Stimulated activated CD4-positive, alpha-beta T cell treated with anti-CD3 and anti-CD28 coated beads, Interleukin-4, amount 100 ng/mL, for 48 hours (primary cell): ENCODE data around the gene SLX1A.
"Not testable (repeated sequence)": the region's sequence is repeated elsewhere in the genome, so short reads cannot be mapped to it uniquely, and the experiment has no call there.

Source experiments
- DNase-seq, 2 donors: peaks; one replicate each; pipeline ENCODE4 v3.0.0-alpha.2; 2020; ENCODE audit warnings: low read depth in 2 of 2

The SLX1A gene

GRCh38 chr16:30193615-30194014 lies at the start of gene SLX1A, which contains the start of gene BOLA2B:
SLX1A (plus strand) TSS chr16:30193875; CDS start chr16:30194085, 210 bp downstream.
BOLA2B (minus strand) TSS chr16:30193666; CDS start chr16:30193595, 71 bp downstream.
- not testable (repeated sequence) for DNase-seq

GRCh38 chr16:30144017-30144416 lies 49.7 kb upstream of the SLX1A start:
- no peak for DNase-seq

- no peak for DNase-seq
These were observed 48.8 kb upstream of the SLX1A start for GRCh38 chr16:30144917-30145316.

- no peak for DNase-seq
These were observed 48.0 kb upstream of the SLX1A start for GRCh38 chr16:30145657-30146056.

GRCh38 chr16:30147843-30148510 lies 45.7 kb upstream of the SLX1A start:
- no peak for DNase-seq

- DNase-seq = no peak
These were observed 44.3 kb upstream of the SLX1A start for GRCh38 chr16:30149250-30149930.

- no peak for DNase-seq
These were observed 42.6 kb upstream of the SLX1A start for GRCh38 chr16:30151091-30151490.

- DNase-seq = no peak
These were observed 41.2 kb upstream of the SLX1A start for GRCh38 chr16:30152517-30152916.

GRCh38 chr16:30155188-30155587 lies 38.5 kb upstream of the SLX1A start:
- DNase-seq = no peak

GRCh38 chr16:30157214-30157613 lies 36.5 kb upstream of the SLX1A start:
- DNase-seq = no peak

- no peak for DNase-seq
These were observed 30.1 kb upstream of the SLX1A start for GRCh38 chr16:30163538-30163937.

- no peak for DNase-seq
These were observed 27.3 kb upstream of the SLX1A start for GRCh38 chr16:30166202-30166902.

GRCh38 chr16:30168746-30169145 lies 24.9 kb upstream of the SLX1A start:
- not testable (repeated sequence) for DNase-seq

- DNase-seq = not testable (repeated sequence)
These were observed 24.3 kb upstream of the SLX1A start for GRCh38 chr16:30169416-30169815.

- not testable (repeated sequence) for DNase-seq
These were observed 23.5 kb upstream of the SLX1A start for GRCh38 chr16:30170145-30170544.

- DNase-seq = no peak
These were observed 20.6 kb upstream of the SLX1A start for GRCh38 chr16:30173054-30173453.

GRCh38 chr16:30176876-30177275 lies 16.8 kb upstream of the SLX1A start:
- DNase-seq = not testable (repeated sequence)

GRCh38 chr16:30179195-30179594 lies 14.5 kb upstream of the SLX1A start:
- DNase-seq = no peak

- no peak for DNase-seq
These were observed 13.7 kb upstream of the SLX1A start for GRCh38 chr16:30179931-30180330.

GRCh38 chr16:30180741-30181140 lies 12.9 kb upstream of the SLX1A start:
- no peak for DNase-seq

- peak; percentile 81 to 83 for DNase-seq
These were observed 10.2 kb upstream of the SLX1A start, which contains the start of gene CORO1A for GRCh38 chr16:30183233-30184095. CORO1A (plus strand) TSS chr16:30183602; CDS start chr16:30185210, 1,608 bp downstream.
